Measurements from ENCODE around the gene LTBP1.

The LTBP1 gene

DNA sequence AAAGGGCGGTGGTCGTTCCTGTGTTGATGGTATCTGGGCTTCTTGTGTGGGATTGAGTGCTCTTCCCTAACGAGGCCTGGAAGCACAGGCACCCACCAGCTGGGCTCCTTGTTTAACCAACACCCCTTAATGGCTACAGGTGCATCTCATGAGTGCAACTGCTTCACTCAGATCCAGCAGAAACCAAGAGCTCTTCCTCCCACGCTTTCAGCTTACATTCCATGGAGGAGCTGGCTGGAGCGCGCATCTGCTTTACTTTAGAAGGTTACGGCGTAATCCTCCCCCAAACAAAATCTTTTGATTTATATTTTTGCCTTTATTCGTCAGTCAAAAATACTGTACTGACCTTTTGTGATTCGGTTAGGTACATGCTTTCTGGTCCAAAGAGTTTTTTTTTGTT is 174.7 kb downstream of the LTBP1 start:
- DNase-seq, result no peak

DNA sequence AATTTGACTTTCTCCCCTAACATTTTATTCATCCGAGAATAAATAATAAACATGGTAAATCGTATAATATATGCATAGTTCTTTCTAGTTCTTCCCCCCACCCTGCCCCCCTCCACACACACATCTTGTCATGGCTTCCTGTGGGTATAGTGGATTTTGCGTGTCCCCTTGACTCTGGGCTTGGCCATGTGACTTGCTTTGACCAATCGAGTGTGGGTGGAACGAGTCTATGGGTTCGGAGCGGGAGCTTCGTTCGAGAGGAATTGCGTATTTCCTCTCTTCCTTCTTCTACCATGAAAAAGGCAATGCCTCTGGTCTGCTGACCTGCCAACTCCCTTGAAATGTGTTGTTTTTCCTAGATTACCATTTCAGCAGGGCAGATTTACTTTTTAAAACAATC is 175.2 kb downstream of the LTBP1 start:
- no peak for DNase-seq

DNA sequence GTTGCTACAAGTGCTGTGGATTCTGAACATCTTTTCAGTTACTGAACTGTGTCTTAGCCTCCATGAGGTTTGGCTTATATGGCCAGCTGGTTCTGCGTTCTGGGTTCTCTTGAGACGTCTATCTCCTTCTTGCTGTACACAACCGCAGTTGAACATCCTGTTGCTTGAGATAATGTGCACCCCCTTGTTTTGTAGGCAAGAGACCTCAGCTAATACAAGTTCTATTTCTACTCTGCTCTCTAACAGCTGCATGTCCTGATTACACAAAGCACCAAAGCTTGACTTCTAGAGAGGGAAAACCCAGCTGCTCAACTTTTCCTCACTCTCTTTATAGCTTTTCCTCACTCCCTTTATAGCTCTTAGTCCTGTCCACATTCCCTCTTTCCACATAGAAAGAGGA is 176.0 kb downstream of the LTBP1 start:
- no peak for DNase-seq

DNA sequence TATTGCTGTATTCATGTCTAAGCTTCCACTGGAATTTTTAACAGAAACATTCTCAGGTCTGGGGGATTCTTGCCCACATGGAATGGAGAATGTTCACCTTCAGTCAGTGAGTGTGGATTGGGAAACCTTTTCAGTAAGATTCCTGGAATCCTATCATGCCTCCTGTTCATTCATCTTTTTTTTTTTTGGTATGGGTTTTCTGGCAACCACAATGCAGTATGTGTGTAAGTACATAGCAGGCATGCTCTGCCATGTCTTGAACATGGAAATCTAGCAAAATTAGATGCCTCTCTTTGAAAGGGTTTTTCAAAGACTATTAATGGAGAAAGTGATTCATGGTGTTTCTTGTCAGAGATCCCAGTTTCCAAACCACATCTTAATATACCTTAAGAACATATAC is 176.5 kb downstream of the LTBP1 start:
- no peak for DNase-seq

DNA sequence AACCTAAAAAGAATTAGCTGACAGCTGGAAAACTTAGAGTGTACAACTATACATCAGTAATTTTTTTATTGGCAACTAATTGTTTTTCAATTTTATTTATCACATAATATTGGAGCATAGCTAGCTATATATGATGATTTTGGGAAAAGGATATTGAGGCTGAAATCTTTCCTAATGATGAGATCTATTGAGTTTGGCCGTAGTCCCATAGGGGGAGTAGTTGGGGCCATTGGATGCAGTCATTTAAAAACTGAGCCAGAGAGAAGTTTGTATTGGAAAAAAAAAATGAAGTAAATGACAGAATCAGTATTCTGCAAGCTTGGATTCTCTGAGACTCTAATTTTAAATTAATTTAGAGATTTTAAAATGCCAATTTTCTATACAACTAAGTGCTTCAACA is 179.8 kb downstream of the LTBP1 start:
- no peak for DNase-seq

DNA sequence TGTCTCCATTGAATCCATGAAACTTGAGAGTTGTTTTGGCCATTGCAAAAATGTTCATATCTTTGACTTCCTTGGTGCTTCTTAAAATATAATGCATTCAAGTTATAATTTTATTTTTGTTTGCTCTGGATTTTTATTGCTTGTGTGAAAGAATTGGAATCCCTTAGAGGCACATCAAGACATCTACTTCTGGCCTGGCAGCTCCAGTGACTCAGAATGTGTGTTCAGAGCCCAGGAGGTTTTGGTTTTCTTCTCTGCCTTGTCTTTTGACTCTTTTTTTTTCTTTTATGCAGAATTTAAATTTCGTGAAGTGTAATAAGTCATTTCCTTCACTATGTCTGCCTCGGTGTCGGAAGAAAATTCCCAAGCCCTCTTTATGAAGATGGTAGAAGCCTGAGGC is 180.2 kb downstream of the LTBP1 start:
- no peak for DNase-seq

DNA sequence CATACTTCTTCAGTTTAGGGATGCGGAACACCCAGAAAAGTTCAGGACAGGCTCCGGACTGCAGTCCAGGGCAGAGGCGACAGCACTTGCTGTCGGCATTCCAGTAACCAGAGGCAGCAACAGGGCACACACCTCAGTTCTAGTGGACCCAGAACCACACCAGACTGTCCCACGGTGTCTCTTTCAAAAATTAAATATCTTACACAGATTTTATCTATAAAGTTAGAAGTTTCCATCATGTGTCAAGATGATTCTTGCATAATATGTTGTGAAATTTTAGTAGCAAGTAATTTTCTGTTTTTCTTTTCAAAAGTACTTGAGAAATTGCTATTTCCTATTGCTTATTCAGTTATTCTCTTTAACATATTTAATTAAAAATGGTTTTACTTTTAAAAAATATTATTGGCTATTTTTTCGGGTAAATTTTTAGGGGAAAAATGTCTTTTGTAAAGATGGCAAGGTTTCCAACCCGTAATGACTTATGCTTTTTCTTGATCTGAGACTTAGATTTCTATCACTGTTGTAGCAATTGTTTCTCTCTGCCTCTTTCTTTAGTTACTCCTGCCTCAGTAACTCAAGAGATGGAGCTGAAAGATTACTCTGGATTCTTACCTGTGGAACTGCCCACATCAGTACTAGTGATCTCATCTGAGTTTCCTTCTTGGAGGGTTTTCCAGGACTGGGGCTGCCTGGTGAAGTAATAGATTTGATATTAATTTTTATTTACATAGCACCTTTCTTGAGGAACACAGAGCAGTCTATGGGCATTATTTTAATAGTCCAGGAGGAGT is 182.7 kb downstream of the LTBP1 start:
- no peak for DNase-seq

DNA sequence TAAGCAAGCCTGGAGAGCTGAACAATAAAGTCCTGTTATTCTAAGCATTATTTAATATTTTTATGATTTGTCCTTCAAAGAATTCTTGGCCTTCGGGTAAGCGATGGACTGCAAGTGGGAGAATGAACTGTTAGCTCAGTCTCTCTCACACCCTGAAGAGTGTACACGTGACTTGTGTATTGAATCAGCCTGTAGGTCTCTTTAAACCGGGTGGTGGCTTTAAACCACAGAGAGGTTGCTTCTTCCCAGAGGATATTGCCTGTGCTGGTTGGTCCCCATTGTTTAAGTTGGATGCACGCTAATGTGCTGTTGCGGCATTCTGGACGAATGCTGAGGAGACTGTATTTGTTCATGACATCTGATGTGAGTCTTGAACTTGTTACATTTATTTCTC is 183.3 kb downstream of the LTBP1 start:
- DNase-seq, result no peak

DNA sequence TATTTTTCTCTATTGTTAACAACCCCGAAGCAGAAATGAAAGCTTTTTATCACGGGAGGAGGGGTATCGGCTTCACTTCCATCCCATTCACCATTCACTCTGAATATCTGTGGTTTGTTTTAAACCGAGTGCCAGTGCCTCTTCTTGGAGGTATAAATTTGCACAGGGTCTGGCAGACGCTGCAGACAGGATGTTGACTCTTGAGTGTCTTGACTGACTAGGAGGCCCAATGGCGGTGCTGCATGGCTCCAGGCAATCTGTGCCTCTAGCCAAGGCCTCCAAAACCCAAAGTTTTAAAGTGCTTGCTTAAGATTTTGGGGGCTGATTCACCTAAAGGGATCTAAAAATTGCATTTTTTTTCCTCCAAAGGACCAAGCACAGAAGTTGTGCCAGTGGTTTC is 183.8 kb downstream of the LTBP1 start:
- DNase-seq, result no peak

DNA sequence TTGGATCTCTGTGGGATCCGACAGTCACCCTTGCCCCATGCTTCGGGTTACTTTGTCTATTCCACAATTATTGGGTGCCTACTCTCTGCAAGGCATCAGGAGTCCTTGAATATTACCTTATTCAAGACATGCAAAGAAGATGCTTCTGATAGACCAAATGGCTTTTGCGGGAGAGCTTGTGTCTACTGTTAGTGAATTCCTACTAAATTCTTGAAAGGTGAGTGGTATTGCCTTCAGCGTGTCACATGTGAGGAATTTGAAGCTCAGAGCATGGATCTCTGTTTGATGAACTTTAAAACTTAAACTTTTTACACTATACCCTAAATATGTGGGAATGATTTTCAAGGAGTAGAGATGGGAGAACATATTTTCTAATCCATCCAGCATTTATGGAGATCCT is 184.4 kb downstream of the LTBP1 start:
- no peak for DNase-seq

DNA sequence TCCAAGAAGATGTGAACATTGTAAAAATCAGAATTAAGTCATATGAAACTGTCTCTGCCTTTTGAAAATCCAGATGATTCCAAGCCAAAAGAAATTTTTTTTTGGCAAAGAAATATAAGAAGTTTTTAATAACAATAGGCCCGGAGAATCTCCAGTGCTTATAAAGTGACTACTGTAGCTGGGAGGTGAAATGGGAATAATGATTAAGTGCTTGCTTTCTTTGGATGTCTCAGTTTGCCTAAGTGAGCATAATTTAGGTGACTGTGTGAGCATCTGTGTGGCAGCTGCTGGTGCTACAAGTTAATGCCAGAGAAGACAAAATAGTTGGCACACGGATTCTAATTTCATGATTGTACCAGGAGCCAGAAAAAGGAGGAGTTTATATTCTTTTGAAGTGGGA is 185.0 kb downstream of the LTBP1 start:
- no peak for DNase-seq

DNA sequence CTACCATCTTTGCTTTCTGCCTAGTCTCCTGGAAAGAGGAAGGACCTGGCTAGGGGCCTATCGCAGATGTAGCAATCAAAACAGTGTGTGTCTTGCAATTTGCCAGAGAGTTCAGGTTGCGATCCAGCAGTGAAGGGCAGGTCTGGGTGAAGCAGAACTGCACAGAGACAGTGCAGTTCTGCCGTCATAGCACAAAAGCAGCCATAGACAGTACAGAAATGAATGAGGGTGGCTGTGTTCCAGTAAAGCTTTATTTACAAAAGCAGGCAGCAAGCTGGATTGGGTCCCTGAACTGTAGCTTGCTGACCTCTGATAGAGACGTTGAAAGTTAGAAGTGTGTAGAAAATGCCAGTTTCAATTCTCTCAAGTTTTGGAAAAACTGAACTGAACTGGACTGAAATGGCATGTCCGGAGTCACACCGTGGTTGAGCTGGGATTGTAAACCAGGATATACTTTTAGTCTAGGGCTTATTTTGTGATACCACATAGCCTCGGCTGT is 186.8 kb downstream of the LTBP1 start:
- peak; percentile 5 to 40 for DNase-seq

DNA sequence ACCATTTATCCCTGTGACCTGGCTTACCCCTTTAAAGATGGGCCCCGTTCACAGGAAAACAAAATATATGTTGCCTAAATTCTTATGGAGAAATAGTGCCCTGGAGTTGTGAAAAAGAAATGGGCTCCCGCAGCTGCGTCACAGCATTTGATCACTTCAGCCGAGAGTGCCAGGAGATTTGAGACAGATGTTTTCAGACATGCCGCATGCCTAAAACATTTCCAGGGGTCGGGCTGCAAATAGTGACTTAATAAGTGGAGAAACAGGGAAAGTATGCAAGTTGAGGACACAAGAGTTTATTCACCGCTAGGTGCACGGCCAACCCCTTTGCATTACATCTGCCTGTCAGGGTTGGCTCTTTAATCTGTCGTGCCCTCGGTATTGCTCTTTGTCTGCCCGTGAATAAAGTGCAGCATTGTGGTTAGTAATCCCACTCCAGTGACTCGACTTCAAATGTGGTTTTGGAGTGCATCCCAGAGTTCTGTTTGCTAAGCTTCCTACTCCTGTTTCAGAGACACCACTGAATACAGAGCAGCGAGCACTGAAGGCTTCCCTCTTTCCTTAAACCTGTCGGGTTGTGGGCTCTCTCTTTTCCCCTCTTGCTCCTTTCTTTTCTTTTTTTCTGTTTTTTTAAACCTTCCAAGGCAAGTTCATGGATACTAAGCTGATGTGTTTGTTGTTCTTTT is 187.5 kb downstream of the LTBP1 start:
- no peak for DNase-seq

DNA sequence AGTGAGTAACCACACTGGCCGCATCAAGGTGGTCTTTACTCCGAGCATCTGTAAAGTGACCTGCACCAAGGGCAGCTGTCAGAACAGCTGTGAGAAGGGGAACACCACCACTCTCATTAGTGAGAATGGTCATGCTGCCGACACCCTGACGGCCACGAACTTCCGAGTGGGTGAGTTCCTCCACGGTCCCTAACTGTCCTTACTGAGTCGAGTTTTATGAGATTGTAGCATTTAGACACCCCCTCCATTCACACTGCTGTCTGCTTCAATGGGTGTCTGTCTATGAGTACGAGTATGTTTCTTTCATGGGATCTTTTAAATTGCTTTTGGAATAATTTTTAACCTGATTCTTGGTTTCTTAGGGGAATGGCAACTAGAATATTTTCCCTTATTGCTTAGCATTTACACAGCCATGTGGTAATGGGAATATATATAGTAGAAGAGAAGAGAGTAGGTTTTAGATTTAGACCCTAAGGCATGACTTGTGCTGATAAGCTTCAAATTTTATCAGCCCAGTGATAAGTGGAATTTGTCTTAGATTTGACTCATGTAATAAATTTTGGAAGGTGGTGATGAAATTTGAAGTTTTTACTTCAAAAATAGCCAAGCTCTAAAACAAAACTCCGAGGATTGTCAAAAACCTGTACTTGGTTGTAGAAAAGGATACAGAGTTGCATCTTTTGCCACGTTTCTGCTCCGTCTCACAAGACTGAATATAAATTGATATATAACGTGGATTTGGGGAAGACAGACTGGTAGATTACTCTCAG is 188.2 kb downstream of the LTBP1 start:
- DNase-seq, result no peak

DNA sequence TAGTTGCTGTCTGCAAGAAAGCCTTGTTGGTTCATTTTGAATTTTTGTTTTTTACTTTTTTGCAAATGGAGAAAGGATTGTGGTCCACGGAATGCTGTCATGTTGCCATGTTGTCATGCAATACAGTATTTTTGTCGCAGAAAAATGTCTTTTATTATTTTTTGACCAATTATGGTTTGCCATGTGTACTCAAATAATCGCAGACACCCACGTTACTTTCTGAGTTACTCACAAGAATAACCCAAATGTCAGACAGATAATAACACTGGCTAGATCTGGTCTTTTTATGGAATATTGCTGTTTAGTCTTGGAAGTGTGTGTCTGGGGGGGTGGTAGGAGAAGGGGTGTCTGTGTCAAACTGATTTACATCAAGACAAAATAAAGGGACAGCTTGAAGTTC is 188.9 kb downstream of the LTBP1 start:
- no peak for DNase-seq

DNA sequence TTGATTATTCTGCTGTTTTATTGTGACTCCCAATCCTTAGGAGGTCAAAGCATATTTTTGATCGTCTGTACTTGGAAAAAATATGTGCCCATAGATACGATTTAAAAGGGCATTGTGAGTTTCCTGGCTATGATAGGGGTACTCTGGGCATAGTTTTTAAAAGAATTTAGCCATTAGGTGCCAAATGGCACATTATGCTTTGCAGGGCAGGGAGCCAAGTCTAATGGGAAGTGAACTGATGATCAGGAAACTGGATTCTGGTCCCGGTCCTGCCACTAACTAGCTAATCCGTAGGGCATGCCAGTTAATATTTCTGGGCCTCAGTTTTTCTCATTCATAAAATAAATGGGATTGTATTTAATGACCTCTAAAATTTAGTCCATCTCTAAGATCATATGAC is 189.3 kb downstream of the LTBP1 start:
- no peak for DNase-seq

DNA sequence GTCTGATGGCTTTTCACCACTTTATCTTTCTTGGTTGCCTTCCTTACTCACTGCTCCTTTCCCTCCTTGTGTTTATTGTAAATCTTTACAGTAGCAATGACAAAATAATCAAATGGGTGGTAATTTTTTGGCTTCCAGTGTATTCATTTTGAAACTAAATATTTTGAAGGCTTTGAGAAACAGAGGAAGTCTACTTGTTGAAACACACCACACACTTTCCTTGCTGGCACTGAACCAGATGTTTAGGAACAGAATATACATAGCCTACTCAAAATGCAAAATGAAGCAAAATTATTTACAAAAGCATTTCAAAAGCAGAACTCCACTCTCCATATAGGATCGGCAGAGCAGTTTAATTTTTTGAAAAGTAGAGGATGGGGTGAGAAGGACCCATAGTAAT is 189.8 kb downstream of the LTBP1 start:
- DNase-seq, result peak; percentile 9 to 42

DNA sequence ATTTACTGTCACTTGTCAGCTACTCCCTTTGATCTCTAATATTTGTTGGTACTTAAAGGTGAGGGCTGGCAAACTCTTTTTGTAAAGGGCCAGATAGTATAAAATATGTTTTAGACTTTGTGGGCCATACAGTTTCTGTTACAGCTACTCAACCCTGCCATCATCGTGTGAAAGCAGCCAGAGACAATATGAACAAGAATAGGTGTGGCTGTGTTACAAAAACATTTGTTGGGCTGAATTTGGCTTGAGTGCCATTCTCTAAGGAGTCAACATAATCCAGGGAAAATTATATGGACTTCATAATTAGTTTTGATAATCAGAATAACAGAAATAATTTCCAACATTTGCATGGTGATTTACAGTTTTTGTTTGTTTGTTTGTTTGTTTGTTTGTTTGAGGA is 190.6 kb downstream of the LTBP1 start:
- no peak for DNase-seq

DNA sequence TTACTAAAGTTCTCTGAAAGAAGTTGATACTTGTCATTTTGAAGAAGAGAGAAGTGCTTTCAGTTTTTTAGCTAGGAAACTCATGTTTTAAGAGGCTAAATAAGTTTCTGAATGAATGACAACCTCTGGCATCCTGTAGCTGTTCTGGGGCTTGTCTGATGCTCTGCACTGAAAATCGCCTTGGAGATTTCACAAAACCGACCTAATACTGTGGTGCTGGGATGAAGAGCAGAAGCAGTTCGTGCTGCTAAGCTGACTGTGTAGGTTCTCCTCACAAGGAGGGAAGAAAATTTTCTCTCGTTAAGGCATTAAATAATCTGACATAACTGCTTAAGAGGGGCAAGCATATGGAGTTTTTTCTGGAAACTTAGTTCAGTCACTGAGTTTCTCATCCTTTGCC is 193.2 kb downstream of the LTBP1 start:
- DNase-seq, result no peak

DNA sequence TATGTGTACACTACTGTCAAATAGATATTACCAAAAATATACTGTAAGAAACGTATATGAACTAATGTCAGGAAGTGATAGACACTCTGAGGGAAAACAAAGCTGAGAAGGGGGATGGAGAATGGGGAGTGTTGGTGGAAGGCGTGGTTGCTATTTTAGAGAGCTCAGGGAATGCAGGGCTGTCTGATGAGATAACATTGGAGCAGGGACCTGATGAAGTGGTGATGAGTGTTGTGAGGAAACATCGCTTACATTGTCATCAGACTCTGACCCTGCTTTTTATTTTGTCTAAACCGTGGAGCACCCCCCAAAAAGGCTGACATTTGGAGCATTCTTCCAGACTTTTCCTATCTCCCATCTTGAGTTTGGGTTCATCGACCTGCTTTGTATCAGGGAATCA is 194.7 kb downstream of the LTBP1 start:
- DNase-seq, result no peak

DNA sequence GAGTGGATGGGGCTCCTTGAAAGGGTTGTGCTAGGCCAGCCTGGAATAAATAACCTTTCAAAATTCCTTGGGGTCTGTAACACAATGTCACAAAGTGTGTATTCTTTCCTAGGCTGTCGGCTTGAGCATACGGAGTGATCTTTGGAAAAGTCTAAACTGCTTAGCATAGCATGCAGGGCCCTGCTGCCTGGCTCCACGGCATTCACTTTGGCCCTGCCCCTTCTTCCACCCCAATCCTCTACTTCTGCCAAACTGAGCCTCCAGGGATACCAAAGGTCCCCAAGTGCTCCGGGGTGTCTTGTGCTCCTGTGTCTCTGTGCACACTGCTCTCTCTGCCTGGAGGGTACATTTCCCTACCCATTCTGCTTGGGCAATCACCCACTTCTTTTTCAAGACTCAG is 196.1 kb downstream of the LTBP1 start:
- no peak for DNase-seq

DNA sequence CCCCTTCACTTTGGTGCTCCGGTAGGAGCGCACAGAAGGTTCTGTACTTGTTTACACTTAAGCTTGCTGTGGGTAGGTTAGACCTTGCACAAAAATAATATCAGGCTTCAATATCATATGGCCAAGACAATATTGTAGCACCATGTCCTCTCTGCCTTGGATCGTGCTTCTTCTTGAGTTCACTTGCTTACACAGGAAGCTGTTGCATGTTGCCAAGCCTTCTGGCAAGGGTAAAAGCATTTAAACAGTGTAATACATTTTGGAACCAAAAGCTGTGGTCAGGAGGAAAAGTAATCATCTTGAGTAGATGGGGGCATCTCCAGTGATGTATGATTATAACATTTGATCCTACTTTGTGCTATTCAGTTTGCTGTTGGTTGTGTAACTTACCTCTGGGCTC is 197.5 kb downstream of the LTBP1 start:
- DNase-seq, result no peak

DNA sequence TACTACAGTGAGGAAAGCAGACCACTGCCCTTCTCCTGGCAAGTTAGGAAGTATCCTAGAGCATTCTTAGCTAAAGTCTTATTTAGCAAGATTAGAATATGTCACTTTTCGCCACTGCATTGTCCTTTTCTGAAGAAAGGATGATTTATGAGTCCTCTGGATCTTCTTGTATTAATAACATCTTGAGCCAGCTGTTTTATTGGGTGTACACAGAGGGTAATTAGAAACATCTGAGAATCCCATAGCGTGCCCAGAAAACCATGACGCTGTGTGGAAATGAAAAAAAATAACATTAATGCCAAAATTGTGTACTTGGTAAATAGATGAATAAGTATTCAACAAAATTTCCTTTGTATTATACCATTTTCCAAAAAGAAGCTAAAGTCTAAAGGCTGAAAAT is 198.7 kb downstream of the LTBP1 start:
- DNase-seq, result no peak

DNA sequence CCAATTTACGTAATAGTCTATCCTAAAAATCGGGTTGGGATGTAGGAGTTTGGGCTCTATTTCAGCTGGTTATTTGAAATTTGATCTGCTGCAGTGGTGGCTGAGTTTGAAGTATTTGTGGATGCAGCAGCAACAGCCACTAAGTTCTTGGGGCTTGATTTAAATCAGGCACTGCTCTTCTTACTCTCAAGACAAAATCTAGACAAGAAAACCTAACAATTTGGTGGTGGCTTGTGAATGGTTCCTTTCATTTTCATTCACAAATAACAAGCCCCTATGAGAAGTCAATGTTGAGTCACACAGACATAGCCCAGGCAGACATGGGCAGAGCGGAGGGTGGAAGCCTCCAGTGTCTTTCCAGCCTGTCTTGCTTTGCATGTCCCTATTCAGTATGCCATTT is 199.3 kb downstream of the LTBP1 start:
- no peak for DNase-seq
